Activated T-cell treated with anti-CD3 and anti-CD28 coated beads, Interleukin-2, amount 50 U/mL, for 24 hours (primary cell): ENCODE data around the gene BCKDK.

Experiments used
- DNase-seq: peaks from one replicate; pipeline ENCODE4 v3.0.0-alpha.2; 2020
- H3K27ac Mint-ChIP-seq: 2 replicates; pipeline ENCODE4 v1.8.0; 2020; ENCODE audit warnings: mild to moderate bottlenecking, mixed read lengths
- H3K27me3 Mint-ChIP-seq: 2 replicates; pipeline ENCODE4 v1.8.0; 2020; ENCODE audit warnings: mixed read lengths
- H3K36me3 Mint-ChIP-seq: 2 replicates; pipeline ENCODE4 v1.8.0; 2020; ENCODE audit warnings: low read depth, mixed read lengths
- H3K4me1 Mint-ChIP-seq: 2 replicates; pipeline ENCODE4 v1.8.0; 2020; ENCODE audit warnings: low read depth, mixed read lengths
- H3K4me3 Mint-ChIP-seq: 2 replicates; pipeline ENCODE4 v1.8.0; 2020; ENCODE audit warnings: mild to moderate bottlenecking, moderate library complexity, mixed read lengths
- H3K9me3 Mint-ChIP-seq: 2 replicates; pipeline ENCODE4 v1.8.0; 2020; ENCODE audit warnings: mixed read lengths

BCKDK gene

DNA sequence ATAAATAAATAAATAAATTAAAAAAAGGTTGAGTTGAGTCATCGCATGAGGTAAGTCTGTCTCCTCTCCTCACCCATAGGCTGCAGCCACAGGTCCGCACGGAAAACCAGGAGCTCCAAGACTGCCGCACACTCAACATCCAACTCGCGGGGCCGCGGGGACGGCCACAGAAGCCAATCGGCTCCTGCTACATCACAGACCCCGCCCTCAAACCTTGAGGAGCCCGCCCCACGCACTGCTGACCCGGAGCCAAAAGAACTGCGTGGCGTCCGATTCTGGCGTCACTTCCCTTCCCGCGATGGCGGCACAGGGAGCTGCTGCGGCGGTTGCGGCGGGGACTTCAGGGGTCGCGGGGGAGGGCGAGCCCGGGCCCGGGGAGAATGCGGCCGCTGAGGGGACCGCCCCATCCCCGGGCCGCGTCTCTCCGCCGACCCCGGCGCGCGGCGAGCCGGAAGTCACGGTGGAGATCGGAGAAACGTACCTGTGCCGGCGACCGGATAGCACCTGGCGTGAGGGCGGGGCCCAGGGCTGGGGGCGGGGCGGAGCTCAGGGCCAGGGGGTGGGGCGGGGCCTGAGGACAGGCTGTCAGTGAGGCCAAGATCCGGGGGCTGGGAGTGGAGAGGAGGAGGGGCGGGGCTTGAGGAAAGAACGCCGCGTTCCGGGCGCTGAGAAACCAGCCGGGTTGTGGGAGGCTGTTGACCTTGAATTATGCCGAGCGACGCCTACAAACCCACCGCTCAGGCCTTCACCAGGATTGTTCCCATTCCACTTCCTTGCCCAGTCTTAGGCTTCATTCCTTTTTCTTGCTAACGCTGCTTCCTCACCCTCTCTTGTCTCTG, 9.4 kb downstream of the BCKDK start, which contains the start of gene KAT8:
TSS of gene KAT8 (plus strand) at position 281 of the 839 bp plus-strand sequence. CDS start at position 299, 18 bp downstream.
- Mint-ChIP-seq H3K9me3 (no peaks in the 10 kb centered on the region), H3K27me3 (no peaks in the 10 kb centered on the region), H3K36me3 (peaks cover 54% of the 10 kb centered on the region), H3K4me3 (peak within 1 kb of the TSS; percentile 90), H3K4me1 (peaks cover 26% of the 10 kb centered on the region), H3K27ac (peak within 1 kb of the TSS; percentile 87)
- DNase-seq: peak; percentile 97

DNA sequence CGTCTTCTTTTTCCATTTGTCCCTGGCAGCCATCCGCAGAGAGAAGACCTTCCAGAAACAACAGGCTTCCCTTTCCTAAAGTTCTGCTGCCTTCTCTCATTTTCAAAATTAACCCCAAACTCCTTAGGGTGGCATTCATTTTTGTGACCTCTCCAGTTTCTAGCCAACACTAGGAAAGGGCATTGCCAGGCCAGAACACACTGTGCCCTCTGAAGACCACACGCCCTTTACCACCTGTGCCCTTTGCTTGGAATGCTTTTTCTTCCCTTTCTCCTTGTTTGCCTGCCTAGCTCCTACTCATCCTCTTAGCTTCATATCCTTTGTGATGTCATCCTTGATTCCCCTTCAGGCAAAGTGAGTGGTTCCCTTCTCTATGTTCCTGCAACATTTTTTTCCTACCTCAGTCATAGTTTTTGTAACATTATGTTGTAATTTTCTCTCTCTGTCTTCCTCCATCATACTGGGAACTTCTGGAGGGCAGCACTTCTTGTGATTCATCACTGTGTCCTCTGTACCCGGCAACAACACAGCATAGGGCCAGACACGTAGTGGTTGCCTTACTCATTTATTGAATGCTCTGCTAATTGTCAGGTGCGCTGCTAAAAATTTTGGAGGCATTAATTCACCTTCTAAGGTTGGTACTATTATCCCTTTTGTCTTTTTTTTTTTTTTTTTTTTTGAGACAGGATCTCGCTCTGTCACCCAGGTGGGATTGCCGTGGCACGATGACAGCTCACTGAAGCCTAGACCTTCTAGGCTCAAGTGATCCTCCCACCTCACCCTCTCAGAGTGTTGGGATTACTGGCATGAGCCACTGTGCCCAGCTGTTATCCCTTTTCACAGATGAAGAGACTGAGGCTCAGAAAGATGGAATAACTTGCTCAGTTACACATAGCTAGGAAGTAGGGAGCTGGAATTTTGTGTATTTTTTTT, 10.3 kb downstream of the BCKDK start:
- no peak for DNase-seq
- H3K27ac Mint-ChIP-seq: peak overlapping the region; percentile 87
- peaks cover 26% of the 10 kb centered on the region for H3K4me1 Mint-ChIP-seq
- H3K27me3 Mint-ChIP-seq: no peaks in the 10 kb centered on the region
- H3K9me3 Mint-ChIP-seq: no peaks in the 10 kb centered on the region
- H3K4me3 Mint-ChIP-seq: peak overlapping the region; percentile 90
- peaks cover 54% of the 10 kb centered on the region for H3K36me3 Mint-ChIP-seq

DNA sequence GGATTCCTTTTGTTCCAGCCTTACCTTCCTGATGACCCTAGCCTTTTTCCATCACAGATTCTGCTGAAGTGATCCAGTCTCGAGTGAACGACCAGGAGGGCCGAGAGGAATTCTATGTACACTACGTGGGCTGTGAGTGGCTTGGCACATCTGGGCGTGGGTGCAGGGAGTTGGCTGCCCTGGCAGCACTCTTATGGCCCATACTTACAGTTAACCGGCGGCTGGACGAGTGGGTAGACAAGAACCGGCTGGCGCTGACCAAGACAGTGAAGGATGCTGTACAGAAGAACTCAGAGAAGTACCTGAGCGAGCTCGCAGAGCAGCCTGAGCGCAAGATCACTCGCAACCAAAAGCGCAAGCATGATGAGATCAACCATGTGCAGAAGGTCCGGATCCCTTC, 11.9 kb downstream of the BCKDK start:
- no peaks in the 10 kb centered on the region for H3K27me3 Mint-ChIP-seq

DNA sequence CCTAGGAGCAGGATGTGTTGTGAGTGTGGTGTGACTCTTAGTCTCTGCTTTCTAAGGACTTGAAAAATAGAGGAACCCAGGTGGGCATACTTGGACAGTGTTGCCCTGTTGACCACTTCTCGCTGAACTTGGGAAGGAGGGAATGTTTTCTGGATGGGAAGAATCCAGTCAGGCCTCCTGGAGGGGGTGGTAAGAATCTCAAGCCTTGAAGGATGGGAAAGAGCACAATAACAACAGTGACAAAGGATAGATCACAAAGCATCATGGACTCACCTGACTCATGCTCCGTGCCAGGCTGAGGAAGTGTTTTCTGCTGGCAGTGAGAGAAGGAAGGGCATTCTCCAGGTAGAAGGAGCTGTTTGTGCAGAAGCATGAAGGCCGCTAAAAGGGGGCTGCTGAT, 17.7 kb downstream of the BCKDK start:
- Mint-ChIP-seq H3K27ac (peak overlapping the region; percentile 51), H3K36me3 (peaks cover 87% of the 10 kb centered on the region)

More for the DNA sequence above, 11.9 kb downstream of the BCKDK start:
- Mint-ChIP-seq H3K4me3 (no peak overlapping the region), H3K4me1 (peaks cover 21% of the 10 kb centered on the region), H3K27ac (peak overlapping the region; percentile 59), H3K9me3 (no peaks in the 10 kb centered on the region), H3K36me3 (peaks cover 68% of the 10 kb centered on the region)
- DNase-seq: no peak

DNA sequence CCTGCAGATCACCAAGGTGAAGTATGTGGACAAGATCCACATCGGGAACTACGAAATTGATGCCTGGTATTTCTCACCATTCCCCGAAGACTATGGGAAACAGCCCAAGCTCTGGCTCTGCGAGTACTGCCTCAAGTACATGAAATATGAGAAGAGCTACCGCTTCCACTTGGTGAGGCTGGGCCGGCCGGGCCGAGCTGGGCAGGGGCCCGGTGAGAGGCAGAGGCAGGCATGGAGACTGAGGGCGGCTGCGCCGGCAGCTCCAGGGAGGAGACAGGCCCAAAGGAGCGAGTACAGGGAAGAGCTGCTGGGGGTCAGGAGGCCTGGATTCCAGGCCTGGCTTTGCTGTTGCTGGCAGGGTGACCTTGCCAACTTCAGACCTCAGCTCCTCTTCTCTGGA, 19.0 kb downstream of the BCKDK start:
- H3K36me3 Mint-ChIP-seq: peaks cover 89% of the 10 kb centered on the region

More for the DNA sequence above, 17.7 kb downstream of the BCKDK start:
- no peak overlapping the region for H3K4me3 Mint-ChIP-seq
- H3K9me3 Mint-ChIP-seq: no peaks in the 10 kb centered on the region
- no peaks in the 10 kb centered on the region for H3K27me3 Mint-ChIP-seq
- DNase-seq: no peak
- H3K4me1 Mint-ChIP-seq: peaks cover 2% of the 10 kb centered on the region

DNA sequence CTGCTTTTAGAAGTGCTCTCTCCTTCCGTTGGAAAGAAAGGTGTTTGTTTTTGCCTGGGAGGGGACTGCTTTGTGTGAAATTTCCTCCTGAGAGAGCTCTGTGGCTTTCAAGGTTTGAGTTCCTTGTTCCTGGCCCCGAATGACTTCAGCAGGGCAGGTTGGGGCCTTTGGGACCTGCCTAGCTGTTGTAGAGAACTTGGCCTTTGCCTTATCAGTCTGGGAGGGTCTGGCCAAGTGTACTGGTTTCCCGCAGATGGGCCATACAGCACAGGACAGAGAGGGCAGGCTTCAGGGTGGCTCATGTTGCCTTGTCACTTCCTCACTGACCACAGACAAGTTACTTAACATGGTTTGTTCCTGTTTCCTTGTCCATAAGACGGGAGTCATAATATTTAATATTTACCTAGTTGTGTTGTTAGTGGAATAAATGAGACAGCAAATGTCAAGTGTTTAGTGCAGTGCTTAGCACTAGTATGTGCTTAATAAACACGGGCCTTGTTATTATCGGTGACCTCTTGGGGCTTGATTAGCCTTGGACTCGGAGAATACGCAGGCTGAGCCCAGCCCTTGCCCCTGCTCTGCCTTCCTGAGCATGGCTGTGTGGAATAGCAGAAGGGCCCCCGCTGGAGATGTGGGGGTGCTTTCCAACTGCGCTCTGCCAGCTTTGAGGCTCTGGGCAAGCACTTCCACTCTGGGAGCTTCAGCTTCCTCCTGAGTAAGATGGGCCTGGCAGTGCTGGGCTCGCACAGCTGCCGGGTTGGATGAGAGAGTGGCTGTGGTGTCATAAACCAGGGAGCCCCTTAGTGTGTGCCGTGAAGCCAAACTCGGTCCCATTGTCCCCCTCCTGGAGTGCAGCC, 20.8 kb downstream of the BCKDK start:
- peak overlapping the region; percentile 65 for H3K27ac Mint-ChIP-seq
- H3K4me1 Mint-ChIP-seq: peaks cover 2% of the 10 kb centered on the region
- H3K9me3 Mint-ChIP-seq: no peaks in the 10 kb centered on the region
- H3K27me3 Mint-ChIP-seq: no peaks in the 10 kb centered on the region
- no peak for DNase-seq
- H3K4me3 Mint-ChIP-seq: no peak overlapping the region
- peaks cover 87% of the 10 kb centered on the region for H3K36me3 Mint-ChIP-seq

More for the DNA sequence above, 19.0 kb downstream of the BCKDK start:
- Mint-ChIP-seq H3K4me3 (no peak overlapping the region), H3K4me1 (peaks cover 2% of the 10 kb centered on the region), H3K9me3 (no peaks in the 10 kb centered on the region), H3K27me3 (no peaks in the 10 kb centered on the region), H3K27ac (no peak overlapping the region)
- DNase-seq: no peak

DNA sequence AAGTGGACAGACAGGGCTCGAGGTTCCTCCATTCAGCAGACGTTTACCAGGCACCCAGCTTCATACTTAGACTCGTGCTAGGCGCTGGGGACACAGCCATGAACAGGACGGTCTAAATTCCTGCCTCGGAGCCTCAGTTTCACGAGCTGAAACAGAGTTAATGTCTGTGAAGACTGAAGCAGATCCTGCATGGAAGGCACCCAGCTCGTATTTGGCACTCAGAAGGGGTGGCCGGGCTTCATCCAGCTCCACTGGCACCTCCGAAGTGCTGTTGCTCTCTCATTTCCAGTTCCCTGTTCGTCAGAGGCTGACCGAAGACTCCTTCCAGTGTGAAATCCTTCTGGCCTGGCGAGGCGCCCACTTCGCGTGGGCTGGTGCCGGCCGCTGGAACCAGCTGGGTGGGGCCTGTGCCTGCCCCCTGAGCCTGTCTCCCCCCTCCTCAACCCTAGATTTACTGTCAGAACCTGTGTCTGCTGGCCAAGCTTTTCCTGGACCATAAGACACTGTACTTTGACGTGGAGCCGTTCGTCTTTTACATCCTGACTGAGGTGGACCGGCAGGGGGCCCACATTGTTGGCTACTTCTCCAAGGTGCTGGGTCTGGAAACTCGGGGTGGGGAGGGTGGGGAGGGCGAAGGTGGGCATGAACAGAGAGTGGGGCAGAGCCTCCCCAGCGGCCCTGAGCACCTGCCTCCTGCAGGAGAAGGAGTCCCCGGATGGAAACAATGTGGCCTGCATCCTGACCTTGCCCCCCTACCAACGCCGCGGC, 21.6 kb downstream of the BCKDK start:
- peaks cover 82% of the 10 kb centered on the region for H3K36me3 Mint-ChIP-seq
- no peak overlapping the region for H3K4me3 Mint-ChIP-seq
- H3K27me3 Mint-ChIP-seq: no peaks in the 10 kb centered on the region
- no peaks in the 10 kb centered on the region for H3K9me3 Mint-ChIP-seq
- H3K4me1 Mint-ChIP-seq: peaks cover 2% of the 10 kb centered on the region
- DNase-seq: no peak
- H3K27ac Mint-ChIP-seq: no peak overlapping the region

DNA sequence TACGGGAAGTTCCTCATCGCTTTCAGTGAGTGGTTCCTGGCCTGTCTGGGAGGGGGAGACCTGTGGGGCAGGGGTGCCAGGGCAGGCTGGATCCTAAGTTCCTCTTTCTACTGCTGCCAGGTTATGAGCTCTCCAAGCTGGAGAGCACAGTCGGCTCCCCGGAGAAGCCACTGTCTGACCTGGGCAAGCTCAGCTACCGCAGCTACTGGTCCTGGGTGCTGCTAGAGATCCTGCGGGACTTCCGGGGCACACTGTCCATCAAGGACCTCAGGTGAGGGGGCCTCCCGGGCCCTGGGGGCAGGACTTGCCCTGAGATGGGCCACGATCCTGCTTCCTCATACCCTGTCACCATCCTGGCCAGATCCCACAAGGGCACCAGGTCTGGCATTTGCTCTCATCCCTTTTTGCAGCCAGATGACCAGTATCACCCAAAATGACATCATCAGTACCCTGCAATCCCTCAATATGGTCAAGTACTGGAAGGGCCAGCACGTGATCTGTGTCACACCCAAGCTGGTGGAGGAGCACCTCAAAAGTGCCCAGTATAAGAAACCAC, 22.2 kb downstream of the BCKDK start:
- no peak overlapping the region for H3K27ac Mint-ChIP-seq

DNA sequence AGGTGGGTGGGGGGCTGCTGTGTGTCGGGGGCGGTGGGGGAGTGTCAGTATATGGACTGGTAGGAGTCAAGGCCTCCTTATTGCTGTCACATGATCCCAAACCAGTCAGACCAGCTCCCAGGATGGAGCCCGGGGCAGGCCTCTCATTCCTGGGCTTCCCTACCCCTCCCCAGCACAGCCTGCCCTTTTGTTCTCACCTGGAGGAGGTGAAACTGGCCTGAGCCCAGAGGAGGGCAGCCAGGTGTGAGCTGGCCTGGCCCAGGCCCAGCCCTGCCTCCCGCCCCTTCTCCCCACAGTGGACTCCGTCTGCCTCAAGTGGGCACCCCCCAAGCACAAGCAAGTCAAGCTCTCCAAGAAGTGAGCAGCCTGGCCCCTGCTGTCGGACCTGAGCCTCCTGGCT, 22.7 kb downstream of the BCKDK start:
- Mint-ChIP-seq H3K4me1 (peaks cover 2% of the 10 kb centered on the region), H3K27ac (no peak overlapping the region), H3K36me3 (peaks cover 72% of the 10 kb centered on the region)

More for the DNA sequence above, 22.2 kb downstream of the BCKDK start:
- DNase-seq: no peak
- Mint-ChIP-seq H3K9me3 (no peaks in the 10 kb centered on the region), H3K27me3 (no peaks in the 10 kb centered on the region), H3K36me3 (peaks cover 76% of the 10 kb centered on the region), H3K4me1 (peaks cover 2% of the 10 kb centered on the region), H3K4me3 (no peak overlapping the region)

DNA sequence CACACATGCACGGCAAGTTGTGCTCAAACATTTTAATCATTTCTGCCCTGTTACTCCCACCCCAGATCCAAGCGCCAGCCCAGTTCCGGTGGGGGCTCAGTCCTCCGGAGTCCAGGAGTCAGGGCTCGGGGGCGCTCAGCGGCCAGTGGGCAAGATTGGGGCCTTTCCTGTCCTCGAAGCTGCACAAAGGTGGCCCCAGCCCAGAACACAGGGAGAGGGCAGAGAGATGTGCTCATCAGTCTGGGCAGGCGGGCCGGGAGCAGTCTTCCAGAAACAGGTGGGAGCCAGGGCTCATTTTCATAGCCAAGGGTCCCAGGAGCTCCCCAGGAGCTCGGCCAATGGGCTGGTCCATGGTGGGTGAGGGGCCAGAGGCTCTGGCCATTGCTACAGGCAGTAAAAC, 23.2 kb downstream of the BCKDK start:
- H3K36me3 Mint-ChIP-seq: peaks cover 67% of the 10 kb centered on the region
- no peak overlapping the region for H3K27ac Mint-ChIP-seq
- H3K27me3 Mint-ChIP-seq: no peaks in the 10 kb centered on the region
- H3K4me1 Mint-ChIP-seq: peaks cover 2% of the 10 kb centered on the region
- H3K4me3 Mint-ChIP-seq: no peak overlapping the region
- DNase-seq: no peak
- H3K9me3 Mint-ChIP-seq: no peaks in the 10 kb centered on the region

More for the DNA sequence above, 22.7 kb downstream of the BCKDK start:
- Mint-ChIP-seq H3K27me3 (no peaks in the 10 kb centered on the region), H3K9me3 (no peaks in the 10 kb centered on the region), H3K4me3 (no peak overlapping the region)
- DNase-seq: no peak

DNA sequence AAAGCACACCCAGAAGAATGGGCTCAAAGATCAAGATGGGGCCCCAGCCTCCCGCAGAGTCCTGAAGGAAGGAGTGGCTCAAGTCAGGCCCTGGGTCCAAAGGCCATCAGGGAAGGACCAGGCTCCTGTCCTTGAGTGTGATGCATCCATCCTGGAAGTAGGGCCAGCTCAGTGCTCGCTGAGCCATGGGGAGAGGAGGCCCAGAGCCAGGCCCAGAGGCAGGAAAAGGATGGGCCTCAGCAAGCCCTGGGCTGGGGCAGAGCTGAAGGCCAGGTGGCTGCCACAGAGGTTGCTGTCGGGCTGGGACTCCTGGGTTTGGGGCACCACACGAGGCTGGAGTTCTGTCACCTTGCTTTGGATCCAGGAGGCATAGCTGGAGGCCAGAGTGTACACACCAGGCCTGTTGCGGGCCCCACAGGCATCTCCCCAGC, 23.7 kb downstream of the BCKDK start:
- no peak overlapping the region for H3K4me3 Mint-ChIP-seq
- H3K27ac Mint-ChIP-seq: no peak overlapping the region
- H3K9me3 Mint-ChIP-seq: no peaks in the 10 kb centered on the region
- H3K4me1 Mint-ChIP-seq: peaks cover 2% of the 10 kb centered on the region
- DNase-seq: no peak
- H3K36me3 Mint-ChIP-seq: peaks cover 64% of the 10 kb centered on the region
- no peaks in the 10 kb centered on the region for H3K27me3 Mint-ChIP-seq

DNA sequence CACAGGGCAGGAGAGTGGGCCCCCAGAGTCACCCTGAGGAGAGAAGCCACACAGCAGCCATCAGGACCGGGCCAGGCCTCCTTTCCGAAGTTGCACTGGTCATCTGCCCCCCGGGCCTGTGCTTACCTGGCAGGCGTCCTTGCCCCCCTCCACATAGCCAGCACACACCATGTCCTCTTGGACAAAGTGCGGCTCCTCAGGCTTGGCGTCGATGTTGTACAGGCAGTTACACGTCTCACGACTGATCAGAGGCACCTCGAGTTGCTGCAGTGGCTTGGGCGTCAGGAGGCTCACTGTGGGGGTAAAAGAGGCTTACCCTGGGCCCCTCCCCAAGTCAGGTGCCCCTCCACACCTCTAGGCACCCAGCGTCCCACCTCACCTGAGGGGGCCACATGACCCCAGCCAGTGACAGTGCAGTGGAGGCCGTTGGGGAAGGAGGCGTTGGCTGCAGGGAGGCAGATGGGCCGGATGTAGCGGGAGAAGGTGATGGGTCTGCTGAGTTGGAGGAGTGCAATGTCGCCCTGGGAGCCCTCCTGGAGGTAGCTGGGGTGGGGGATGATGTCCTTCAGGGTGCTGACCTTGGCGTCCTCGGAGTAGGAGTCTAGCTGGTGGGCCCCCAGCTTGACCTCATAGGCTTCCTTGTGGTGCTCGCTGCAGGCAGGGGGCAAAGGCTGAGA, 24.3 kb downstream of the BCKDK start:
- H3K4me1 Mint-ChIP-seq: peaks cover 2% of the 10 kb centered on the region
- H3K27ac Mint-ChIP-seq: no peak overlapping the region
- H3K27me3 Mint-ChIP-seq: no peaks in the 10 kb centered on the region
- DNase-seq: no peak
- no peak overlapping the region for H3K4me3 Mint-ChIP-seq
- no peaks in the 10 kb centered on the region for H3K9me3 Mint-ChIP-seq
- H3K36me3 Mint-ChIP-seq: peaks cover 58% of the 10 kb centered on the region
